ENCODE results near the gene SLC34A3. TPM values are rescaled to one million over a fixed set of nuclear protein-coding genes. Genes with fewer than 3 reads are reported as not detected.
"Not testable (repeated sequence)": the region's sequence is repeated elsewhere in the genome, so short reads cannot be mapped to it uniquely, and the experiment has no call there.

SLC34A3 gene
- polyA plus RNA-seq, 1 experiment, result not detected

DNA sequence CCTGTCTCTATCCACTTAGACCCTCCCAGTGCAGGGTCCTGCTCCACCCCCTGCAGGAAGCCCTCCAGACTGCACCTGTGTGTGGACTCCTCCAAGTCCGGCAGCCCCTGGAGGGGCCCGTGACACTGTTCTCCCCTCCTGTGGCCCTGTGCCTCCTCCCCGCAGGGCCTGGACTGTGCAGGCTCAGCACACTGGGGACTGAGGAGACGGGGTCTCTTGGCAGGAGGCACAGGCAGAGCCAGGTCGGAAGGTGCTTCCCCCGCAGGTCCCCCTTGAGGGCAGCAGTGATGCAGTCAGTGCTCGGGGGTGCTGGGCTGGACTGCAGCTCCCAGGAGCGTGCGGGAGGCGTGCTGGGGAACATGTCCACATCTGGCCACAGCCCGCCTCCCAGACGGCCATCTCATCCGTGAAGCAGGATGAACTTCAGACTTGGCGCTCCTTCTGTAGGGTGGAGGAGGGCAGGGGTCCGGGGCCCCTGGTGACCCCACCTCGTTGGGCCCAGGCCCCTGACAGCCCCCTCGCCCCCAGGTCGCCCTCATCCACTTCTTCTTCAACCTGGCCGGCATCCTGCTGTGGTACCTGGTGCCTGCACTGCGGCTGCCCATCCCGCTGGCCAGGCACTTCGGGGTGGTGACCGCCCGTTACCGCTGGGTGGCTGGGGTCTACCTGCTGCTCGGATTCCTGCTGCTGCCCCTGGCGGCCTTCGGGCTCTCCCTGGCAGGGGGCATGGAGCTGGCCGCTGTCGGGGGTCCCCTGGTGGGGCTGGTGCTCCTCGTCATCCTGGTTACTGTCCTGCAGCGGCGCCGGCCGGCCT is 4.9 kb downstream of the SLC34A3 start:
- DNase-seq (ENCODE audit: low read depth, low spot score), result no peak
- ChIA-PET CTCF (interaction anchor here (1.0 to 2.0 kb wide), 13 partner anchors 8 to 173 kb away, joined by 3 to 29 read pairs (median 5); partner anchors contain the start of genes ANAPC2, CYSRT1, RNF208 and RNF224), POLR2A (interaction anchor here (0.6 to 1.0 kb wide), 3 partner anchors 13 to 189 kb away, joined by 3 to 7 read pairs (median 4); partner anchors contain the start of genes NPDC1 and TPRN)
- Histone ChIP-seq H3K4me3 (ENCODE audit: low read depth, low read length) (no peak overlapping the region), H3K27me3 (ENCODE audit: control insufficient read depth, insufficient read depth, low read length) (no peaks in the 10 kb centered on the region), H3K9me3 (ENCODE audit: control insufficient read depth, insufficient read depth, low read length) (no peaks in the 10 kb centered on the region; the same call in 1 of the 2 replicates), H3K27ac (ENCODE audit: low read depth, low read length) (no peak overlapping the region)
- TF ChIP-seq, protein P1, sequence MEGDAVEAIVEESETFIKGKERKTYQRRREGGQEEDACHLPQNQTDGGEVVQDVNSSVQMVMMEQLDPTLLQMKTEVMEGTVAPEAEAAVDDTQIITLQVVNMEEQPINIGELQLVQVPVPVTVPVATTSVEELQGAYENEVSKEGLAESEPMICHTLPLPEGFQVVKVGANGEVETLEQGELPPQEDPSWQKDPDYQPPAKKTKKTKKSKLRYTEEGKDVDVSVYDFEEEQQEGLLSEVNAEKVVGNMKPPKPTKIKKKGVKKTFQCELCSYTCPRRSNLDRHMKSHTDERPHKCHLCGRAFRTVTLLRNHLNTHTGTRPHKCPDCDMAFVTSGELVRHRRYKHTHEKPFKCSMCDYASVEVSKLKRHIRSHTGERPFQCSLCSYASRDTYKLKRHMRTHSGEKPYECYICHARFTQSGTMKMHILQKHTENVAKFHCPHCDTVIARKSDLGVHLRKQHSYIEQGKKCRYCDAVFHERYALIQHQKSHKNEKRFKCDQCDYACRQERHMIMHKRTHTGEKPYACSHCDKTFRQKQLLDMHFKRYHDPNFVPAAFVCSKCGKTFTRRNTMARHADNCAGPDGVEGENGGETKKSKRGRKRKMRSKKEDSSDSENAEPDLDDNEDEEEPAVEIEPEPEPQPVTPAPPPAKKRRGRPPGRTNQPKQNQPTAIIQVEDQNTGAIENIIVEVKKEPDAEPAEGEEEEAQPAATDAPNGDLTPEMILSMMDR (IDR thresholded peaks at IDR 0.05; ENCODE audit: low read depth, low read length), result no peak

DNA sequence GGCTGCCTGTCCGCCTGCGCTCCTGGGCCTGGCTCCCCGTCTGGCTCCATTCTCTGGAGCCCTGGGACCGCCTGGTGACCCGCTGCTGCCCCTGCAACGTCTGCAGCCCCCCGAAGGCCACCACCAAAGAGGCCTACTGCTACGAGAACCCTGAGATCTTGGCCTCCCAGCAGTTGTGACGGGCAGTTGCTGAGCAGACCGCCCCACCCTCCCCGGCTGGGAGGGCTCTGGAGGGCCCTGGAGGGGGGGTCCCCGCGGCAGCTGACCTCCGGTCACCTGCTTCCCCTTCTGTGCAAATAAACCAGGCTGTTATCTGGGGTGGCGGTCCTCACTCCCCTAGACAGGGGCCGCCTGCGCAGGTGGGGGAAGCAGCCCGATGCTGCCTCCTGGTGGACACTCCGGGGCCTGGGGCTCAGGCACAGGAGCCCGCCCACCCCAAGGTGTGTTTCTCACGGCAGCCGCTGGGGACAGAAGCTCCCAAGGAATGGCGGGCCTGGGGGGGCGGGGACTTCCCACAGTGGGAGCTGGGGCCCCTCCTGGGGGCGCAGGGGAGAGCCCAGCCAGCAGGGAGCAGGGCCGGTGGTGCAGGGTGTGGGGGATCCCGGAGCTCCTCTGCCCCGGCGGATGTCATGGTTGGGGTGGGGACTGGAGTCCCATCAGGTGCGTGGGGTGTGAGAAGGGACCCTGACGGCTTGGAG is 5.7 kb downstream of the SLC34A3 start:
- ChIA-PET CTCF (interaction anchor here (0.5 to 2.0 kb wide), 45 partner anchors 9 to 812 kb away, joined by 3 to 29 read pairs (median 4); partner anchors contain the start of genes ANAPC2, CYSRT1, EXD3 and MAN1B1), POLR2A (interaction anchor here (0.6 to 1.0 kb wide), 4 partner anchors 13 to 190 kb away, joined by 3 to 7 read pairs (median 4); partner anchors contain the start of genes NPDC1 and TPRN)
- Histone ChIP-seq H3K27ac (ENCODE audit: low read depth, low read length) (no peak overlapping the region), H3K9me3 (ENCODE audit: control insufficient read depth, insufficient read depth, low read length) (no peaks in the 10 kb centered on the region; the same call in 1 of the 2 replicates), H3K4me3 (ENCODE audit: low read depth, low read length) (no peak overlapping the region), H3K27me3 (ENCODE audit: control insufficient read depth, insufficient read depth, low read length) (no peaks in the 10 kb centered on the region)
- TF ChIP-seq, protein P1 (IDR thresholded peaks at IDR 0.05; ENCODE audit: low read depth, low read length), result peak; percentile 95
- DNase-seq (ENCODE audit: low read depth, low spot score), result peak; percentile 33

DNA sequence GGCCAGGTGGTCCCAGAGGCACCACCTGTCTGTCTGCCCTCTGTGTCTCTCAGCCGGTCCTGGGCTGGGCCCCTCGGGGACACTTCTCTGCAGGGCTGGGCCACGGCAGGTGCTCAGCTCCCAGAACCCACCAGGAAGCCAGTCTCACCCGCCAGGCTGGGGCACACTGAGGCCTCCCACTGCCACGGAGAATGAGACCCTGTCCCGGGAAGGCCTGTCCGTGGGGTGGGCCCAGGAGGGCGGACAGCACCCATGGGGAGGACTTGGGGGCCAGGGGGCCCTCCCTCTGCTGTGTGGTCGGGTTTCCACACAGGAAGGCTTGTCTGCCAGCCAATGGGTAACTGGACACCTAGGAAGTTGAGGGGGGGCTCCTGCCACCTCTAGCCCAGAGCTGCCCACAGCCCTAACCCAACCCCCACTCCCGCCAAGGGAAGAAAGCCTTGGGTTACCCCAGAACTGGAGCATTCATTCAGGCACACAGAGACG is 6.3 kb downstream of the SLC34A3 start:
- H3K27ac ChIP-seq (ENCODE audit: low read depth, low read length), result no peak overlapping the region
- ChIA-PET POLR2A (interaction anchor here (0.6 to 1.0 kb wide), 3 partner anchors 14 to 116 kb away, joined by 3 to 7 read pairs (median 4); partner anchors contain the start of gene TPRN), CTCF (interaction anchor here (0.5 to 2.0 kb wide), 46 partner anchors 8 to 813 kb away, joined by 3 to 29 read pairs (median 4); partner anchors contain the start of genes ANAPC2, CYSRT1, EXD3 and MAN1B1)
- H3K9me3 ChIP-seq (ENCODE audit: control insufficient read depth, insufficient read depth, low read length), result no peaks in the 10 kb centered on the region; the same call in 1 of the 2 replicates
- no peaks in the 10 kb centered on the region for H3K27me3 ChIP-seq (ENCODE audit: control insufficient read depth, insufficient read depth, low read length)
- no peak overlapping the region for H3K4me3 ChIP-seq (ENCODE audit: low read depth, low read length)
- TF ChIP-seq, protein P1 (IDR thresholded peaks at IDR 0.05; ENCODE audit: low read depth, low read length), result no peak
- no peak for DNase-seq (ENCODE audit: low read depth, low spot score)

DNA sequence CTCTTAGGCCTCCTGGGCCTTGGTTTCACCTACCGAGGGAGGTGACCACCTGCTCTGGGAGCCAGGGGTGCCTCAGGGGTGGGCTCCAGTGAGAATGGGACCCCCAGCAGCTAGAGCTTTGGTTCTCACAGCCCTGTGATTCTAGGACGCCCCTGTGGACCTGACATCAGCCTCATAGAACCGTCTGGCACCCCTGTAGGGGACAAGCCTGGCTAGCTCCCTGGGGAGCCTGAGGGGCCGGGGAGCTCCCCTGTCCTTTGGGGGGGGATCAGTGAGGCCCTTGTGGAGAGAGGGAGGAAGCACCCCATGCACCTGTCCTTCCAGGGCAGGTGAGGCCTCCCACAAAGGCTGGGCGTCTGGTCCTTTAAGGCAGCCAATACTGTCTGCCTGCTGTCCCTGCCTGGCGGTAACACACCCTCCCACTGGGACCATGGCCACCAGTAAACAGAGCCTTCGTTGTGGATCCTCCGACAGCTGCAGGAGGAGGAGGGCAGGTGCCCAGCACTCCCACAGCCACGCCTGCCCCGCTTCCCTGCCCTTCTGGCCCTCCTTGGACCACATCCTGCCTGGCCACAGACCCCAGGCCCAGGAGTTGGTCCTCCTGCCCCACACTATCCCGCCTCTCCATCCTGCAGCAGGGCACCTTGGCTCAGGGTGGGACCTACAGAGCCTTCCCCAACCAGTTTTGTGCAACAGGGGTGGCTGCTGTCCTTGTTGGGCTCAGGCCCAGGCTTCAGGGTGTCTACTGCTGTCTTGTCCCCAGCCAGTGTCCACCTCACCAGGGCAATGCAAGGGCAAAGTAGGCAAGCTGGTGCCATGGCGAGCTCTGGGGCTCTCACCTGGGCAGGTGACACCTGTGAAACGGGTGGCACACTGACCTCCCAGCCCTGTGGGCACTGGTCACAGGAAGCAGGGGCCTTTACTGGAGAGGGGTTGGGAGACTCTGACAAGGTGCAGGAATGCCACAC is 7.3 kb downstream of the SLC34A3 start:
- H3K27me3 ChIP-seq (ENCODE audit: control insufficient read depth, insufficient read depth, low read length), result no peaks in the 10 kb centered on the region
- no peaks in the 10 kb centered on the region; the same call in 1 of the 2 replicates for H3K9me3 ChIP-seq (ENCODE audit: control insufficient read depth, insufficient read depth, low read length)
- TF ChIP-seq, protein P1 (IDR thresholded peaks at IDR 0.05; ENCODE audit: low read depth, low read length), result no peak
- DNase-seq (ENCODE audit: low read depth, low spot score), result no peak
- H3K4me3 ChIP-seq (ENCODE audit: low read depth, low read length), result no peak overlapping the region
- ChIA-PET CTCF (interaction anchor here (0.5 to 2.3 kb wide), 8 partner anchors 11 to 311 kb away, joined by 3 to 17 read pairs (median 6); partner anchors contain the start of genes ANAPC2, RNF224 and SSNA1), POLR2A (no interaction called here)
- H3K27ac ChIP-seq (ENCODE audit: low read depth, low read length), result no peak overlapping the region

DNA sequence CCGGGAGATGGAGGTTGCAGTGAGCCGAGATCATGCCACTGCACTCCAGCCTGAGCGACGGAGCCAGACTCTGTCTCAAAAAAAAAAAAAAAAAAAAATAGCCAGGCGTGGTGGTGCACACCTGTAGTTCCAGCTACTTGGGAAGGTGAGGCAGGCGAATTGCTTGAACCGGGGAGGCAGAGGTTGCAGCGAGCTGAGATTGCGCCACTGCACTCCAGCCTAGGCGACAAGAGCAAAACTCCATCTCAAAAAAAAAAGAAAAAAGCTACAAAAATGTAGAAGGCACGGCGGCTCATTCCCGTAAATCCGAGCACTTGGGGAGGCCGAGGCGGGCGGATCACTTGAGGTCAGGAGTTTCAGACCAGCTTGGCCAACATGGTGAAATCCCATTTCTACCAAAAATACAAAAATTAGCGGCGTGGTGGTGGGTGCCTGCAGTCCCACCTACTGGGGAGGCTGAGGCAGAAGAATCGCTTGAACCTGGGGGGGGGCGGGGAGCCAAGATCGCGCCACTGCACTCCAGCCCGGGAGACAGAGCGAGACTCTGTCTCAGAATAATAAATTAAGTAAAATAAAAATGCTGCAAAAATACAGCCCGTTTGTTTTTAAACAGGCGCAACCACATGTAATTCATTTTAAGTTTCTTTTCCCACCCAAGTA is 9.0 kb downstream of the SLC34A3 start:
- H3K27ac ChIP-seq (ENCODE audit: low read depth, low read length), result peak overlapping the region; percentile 47
- POLR2A ChIA-PET, result interaction anchor here (0.7 to 5.7 kb wide), 12 partner anchors 12 to 110 kb away, joined by 6 to 146 read pairs (median 14); partner anchors contain the start of genes ANAPC2, NELFB, RNF224 and SSNA1
- H3K4me3 ChIP-seq (ENCODE audit: low read depth, low read length), result peak overlapping the region; percentile 68
- H3K9me3 ChIP-seq (ENCODE audit: control insufficient read depth, insufficient read depth, low read length); DNase-seq (ENCODE audit: low read depth, low spot score); H3K27me3 ChIP-seq (ENCODE audit: control insufficient read depth, insufficient read depth, low read length): not testable (repeated sequence)
- CTCF ChIA-PET, result interaction anchor here (2.3 kb wide), 1 partner anchor 12 kb away, joined by 8 read pairs; the partner anchor contains the start of gene RNF224

All from AG04450 (cell line).